ENCODE data around the gene ZFYVE28.
"Not testable (repeated sequence)": the region's sequence is repeated elsewhere in the genome, so short reads cannot be mapped to it uniquely, and the experiment has no call there.

ZFYVE28 gene

GRCh38 chr4:2417765-2418649 lies at the start of gene ZFYVE28:
ZFYVE28 (minus strand) TSS chr4:2418645; CDS start chr4:2418323, 322 bp downstream.
- no peak for DNase-seq (ENCODE audit: low read depth in 2 of 2)

GRCh38 chr4:2465544-2465943 lies 47.1 kb upstream of the ZFYVE28 start:
- DNase-seq (ENCODE audit: low read depth in 2 of 2), result not testable (repeated sequence)

- DNase-seq (ENCODE audit: low read depth in 2 of 2), result no peak
These were observed 46.6 kb upstream of the ZFYVE28 start for GRCh38 chr4:2465032-2465431.

GRCh38 chr4:2462992-2463762 lies 44.7 kb upstream of the ZFYVE28 start:
- DNase-seq (ENCODE audit: low read depth in 2 of 2), result no peak

GRCh38 chr4:2462218-2462991 lies 44.0 kb upstream of the ZFYVE28 start:
- peak; percentile 38 to 59 for DNase-seq (ENCODE audit: low read depth in 2 of 2)

GRCh38 chr4:2461246-2461960 lies 43.0 kb upstream of the ZFYVE28 start:
- no peak for DNase-seq (ENCODE audit: low read depth in 2 of 2)

- DNase-seq (ENCODE audit: low read depth in 2 of 2), result no peak
These were observed 41.3 kb upstream of the ZFYVE28 start for GRCh38 chr4:2459589-2460349.

- DNase-seq (ENCODE audit: low read depth in 2 of 2), result no peak
These were observed 40.4 kb upstream of the ZFYVE28 start for GRCh38 chr4:2458546-2459491.

- DNase-seq (ENCODE audit: low read depth in 2 of 2), result no peak
These were observed 39.2 kb upstream of the ZFYVE28 start for GRCh38 chr4:2457481-2458295.

GRCh38 chr4:2451821-2452785 lies 33.7 kb upstream of the ZFYVE28 start:
- no peak for DNase-seq (ENCODE audit: low read depth in 2 of 2)

- DNase-seq (ENCODE audit: low read depth in 2 of 2), result no peak
These were observed 32.6 kb upstream of the ZFYVE28 start for GRCh38 chr4:2451036-2451520.

- DNase-seq (ENCODE audit: low read depth in 2 of 2), result no peak
These were observed 32.1 kb upstream of the ZFYVE28 start for GRCh38 chr4:2450394-2451035.

- DNase-seq (ENCODE audit: low read depth in 2 of 2), result no peak
These were observed 31.3 kb upstream of the ZFYVE28 start for GRCh38 chr4:2449511-2450392.

- DNase-seq (ENCODE audit: low read depth in 2 of 2), result no peak
These were observed 30.6 kb upstream of the ZFYVE28 start for GRCh38 chr4:2449051-2449450.

GRCh38 chr4:2448589-2448988 lies 30.1 kb upstream of the ZFYVE28 start:
- no peak for DNase-seq (ENCODE audit: low read depth in 2 of 2)

Measured in stimulated activated CD4-positive, alpha-beta T cell treated with anti-CD3 and anti-CD28 coated beads, Interleukin-4, amount 100 ng/mL, for 48 hours (primary cell).